Measurements from ENCODE around the gene ABTB1. TPM values are rescaled to one million over a fixed set of nuclear protein-coding genes. Genes with fewer than 3 reads are reported as not detected.

Gene ABTB1
- total and polyA plus RNA-seq, 9 of the 15 experiments (the other 6 are each of a cell fraction or from before 2014, with no cell fraction given) = 0.04 to 2.3 (median 0.55) TPM; not detected in 1

DNA sequence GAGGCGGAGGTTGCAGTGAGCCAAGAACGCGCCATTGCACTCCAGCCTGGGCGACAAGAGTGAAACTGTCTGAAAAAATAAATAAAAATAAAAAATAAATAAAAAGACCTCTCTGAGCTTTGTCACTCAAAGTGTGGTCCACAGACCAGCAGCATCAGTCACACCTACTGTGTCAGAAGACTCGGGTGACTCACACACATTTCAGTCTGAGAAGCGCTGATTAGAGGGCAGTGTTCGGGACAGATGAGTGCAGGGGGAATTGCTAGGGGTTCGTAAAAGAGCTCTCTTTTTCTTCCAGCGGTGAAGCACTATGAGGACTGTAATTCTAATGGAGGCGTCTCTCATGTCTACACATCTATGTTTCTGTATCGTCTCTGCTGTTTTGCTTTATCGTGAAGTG lies 38.1 kb upstream of the ABTB1 start (continued):
- TF ChIP-seq, protein P1, sequence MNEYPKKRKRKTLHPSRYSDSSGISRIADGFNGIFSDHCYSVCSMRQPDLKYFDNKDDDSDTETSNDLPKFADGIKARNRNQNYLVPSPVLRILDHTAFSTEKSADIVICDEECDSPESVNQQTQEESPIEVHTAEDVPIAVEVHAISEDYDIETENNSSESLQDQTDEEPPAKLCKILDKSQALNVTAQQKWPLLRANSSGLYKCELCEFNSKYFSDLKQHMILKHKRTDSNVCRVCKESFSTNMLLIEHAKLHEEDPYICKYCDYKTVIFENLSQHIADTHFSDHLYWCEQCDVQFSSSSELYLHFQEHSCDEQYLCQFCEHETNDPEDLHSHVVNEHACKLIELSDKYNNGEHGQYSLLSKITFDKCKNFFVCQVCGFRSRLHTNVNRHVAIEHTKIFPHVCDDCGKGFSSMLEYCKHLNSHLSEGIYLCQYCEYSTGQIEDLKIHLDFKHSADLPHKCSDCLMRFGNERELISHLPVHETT (CRISPR knock-in tag; conservative IDR thresholded peaks at IDR 0.05 in 1 of 2, IDR thresholded peaks at IDR 0.05 in 1 of 2) = no peak
- TF ChIP-seq PHTF2 (CRISPR knock-in tag; IDR thresholded peaks at IDR 0.05) = no peak
- TF ChIP-seq SUPT5H (IDR thresholded peaks at IDR 0.05) = no peak
- TF ChIP-seq POLR2A (conservative IDR thresholded peaks at IDR 0.05) = no peak

DNA sequence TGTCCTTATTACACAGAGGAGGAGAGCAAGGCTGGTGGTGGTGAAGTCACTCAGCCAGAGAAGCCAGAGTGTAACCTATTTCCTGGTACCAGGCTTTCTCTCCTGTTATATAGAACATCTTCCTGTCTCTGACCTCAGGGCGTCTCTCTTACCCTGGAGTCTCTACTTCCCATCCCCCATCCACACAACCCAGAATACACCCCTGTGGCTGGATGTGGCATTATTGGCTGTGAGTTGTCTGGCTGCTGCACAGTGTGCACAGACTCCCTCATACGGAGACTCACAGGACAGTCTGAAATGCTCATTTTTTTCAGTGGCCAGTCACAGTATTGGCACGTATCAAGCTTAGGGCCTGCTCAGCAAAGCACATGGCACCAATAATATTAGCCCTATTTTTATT lies 35.2 kb upstream of the ABTB1 start:
- WGBS (ENCODE audit: insufficient coverage, low coverage, missing lambda C conversion rate) = 54% methylated on average over 2 of the region's 3 CpGs
- TF ChIP-seq TBP (optimal IDR thresholded peaks at IDR 0.05; ENCODE audit: low read depth, low read length) = no peak
- TF ChIP-seq ZFP1 (CRISPR knock-in tag; IDR thresholded peaks at IDR 0.05) = no peak
- TF ChIP-seq SREBF1 (IDR thresholded peaks at IDR 0.05; ENCODE audit: borderline replicate concordance, low read depth, low read length) = no peak
- TF ChIP-seq MEF2A (IDR thresholded peaks at IDR 0.05; ENCODE audit: control insufficient read depth, low read depth, low read length) = no peak
- TF ChIP-seq, protein P2, sequence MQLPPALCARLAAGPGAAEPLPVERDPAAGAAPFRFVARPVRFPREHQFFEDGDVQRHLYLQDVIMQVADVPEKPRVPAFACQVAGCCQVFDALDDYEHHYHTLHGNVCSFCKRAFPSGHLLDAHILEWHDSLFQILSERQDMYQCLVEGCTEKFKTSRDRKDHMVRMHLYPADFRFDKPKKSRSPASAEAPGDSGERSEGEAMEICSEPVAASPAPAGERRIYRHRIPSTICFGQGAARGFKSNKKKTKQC (CRISPR knock-in tag; IDR thresholded peaks at IDR 0.05) = no peak
- no peak for TF ChIP-seq HMG20B (CRISPR knock-in tag; IDR thresholded peaks at IDR 0.05)
- no peak for TF ChIP-seq ZNF23 (CRISPR knock-in tag; IDR thresholded peaks at IDR 0.05)
- no peak for TF ChIP-seq ZNF583 (CRISPR knock-in tag; IDR thresholded peaks at IDR 0.05)
- TF ChIP-seq STAT5A (IDR thresholded peaks at IDR 0.05; ENCODE audit: borderline replicate concordance, low read length) = no peak
- no peak for TF ChIP-seq ATF7 (IDR thresholded peaks at IDR 0.05)
- TF ChIP-seq, protein P3, sequence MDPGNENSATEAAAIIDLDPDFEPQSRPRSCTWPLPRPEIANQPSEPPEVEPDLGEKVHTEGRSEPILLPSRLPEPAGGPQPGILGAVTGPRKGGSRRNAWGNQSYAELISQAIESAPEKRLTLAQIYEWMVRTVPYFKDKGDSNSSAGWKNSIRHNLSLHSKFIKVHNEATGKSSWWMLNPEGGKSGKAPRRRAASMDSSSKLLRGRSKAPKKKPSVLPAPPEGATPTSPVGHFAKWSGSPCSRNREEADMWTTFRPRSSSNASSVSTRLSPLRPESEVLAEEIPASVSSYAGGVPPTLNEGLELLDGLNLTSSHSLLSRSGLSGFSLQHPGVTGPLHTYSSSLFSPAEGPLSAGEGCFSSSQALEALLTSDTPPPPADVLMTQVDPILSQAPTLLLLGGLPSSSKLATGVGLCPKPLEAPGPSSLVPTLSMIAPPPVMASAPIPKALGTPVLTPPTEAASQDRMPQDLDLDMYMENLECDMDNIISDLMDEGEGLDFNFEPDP (CRISPR knock-in tag; IDR thresholded peaks at IDR 0.05) = no peak
- TF ChIP-seq CAMTA2 (CRISPR knock-in tag; conservative IDR thresholded peaks at IDR 0.05) = no peak
- no peak for TF ChIP-seq HDAC6 (IDR thresholded peaks at IDR 0.05; ENCODE audit: low read depth, low read length)
- FAIRE-seq (no peak), ATAC-seq (peak; percentile 79), DNase-seq (ENCODE audit: extremely low read depth in 1 of 4, low spot score in 3 of 4) (peak; percentile 20 to 52 (median 34))
- ChIA-PET CTCF (ENCODE audit: low intra/inter-chr PET ratio) (no interaction called here), POLR2A (no interaction called here)
- peaks cover 7% of the 10 kb centered on the region; the same call in 2 of the 3 replicates for H3K36me3 ChIP-seq (ENCODE audit: control insufficient read depth, insufficient read depth, low read length)
- no peaks in the 10 kb centered on the region for H4K20me1 ChIP-seq (replicated peaks; ENCODE audit: control insufficient read depth, insufficient read depth, low read length)
- H3K4me1 ChIP-seq (replicated peaks in 1 of 2; ENCODE audit: control insufficient read depth in 2 of 2, insufficient read depth in 2 of 2, low read length in 2 of 2) = peaks cover 0 to 3% of the 10 kb centered on the region in 2 experiments; a peak in 2 of 5 replicates
- H3K27me3 ChIP-seq (ENCODE audit: control insufficient read depth in 2 of 2, insufficient read depth in 2 of 2, low read length in 2 of 2) = no peaks in the 10 kb centered on the region
- no peak overlapping the region for H3K9ac ChIP-seq (ENCODE audit: insufficient read depth in 1 of 2, low read depth in 2 of 2, low read length in 2 of 2)
- peaks cover 17% of the 10 kb centered on the region for H3K79me2 ChIP-seq (ENCODE audit: control insufficient read depth, insufficient read depth, low read length)
- no peak overlapping the region for H2AFZ ChIP-seq (ENCODE audit: low read depth, low read length)
- intact Hi-C loops (cut with micrococcal nuclease) (no loop called here), in situ Hi-C loops (cut with MboI) (no loop called here)
- no peaks in the 10 kb centered on the region for H3K9me3 ChIP-seq (replicated peaks; ENCODE audit: control insufficient read depth, insufficient read depth, low read depth, low read length)
- BruUV-seq (replicated peaks) = no TSS peak
- H3K27ac ChIP-seq (ENCODE audit: extremely low read depth, low read depth, low read length) = no peak overlapping the region
- no peak overlapping the region for H3K4me2 ChIP-seq (ENCODE audit: insufficient read depth, low read length)
- H3K4me3 ChIP-seq = no peak overlapping the region
- H3K9me1 ChIP-seq (ENCODE audit: control insufficient read depth, insufficient read depth, low read length) = no peaks in the 10 kb centered on the region

Data from K562 (cell line).